ENCODE data around the gene NFYA.

NFYA gene

DNA sequence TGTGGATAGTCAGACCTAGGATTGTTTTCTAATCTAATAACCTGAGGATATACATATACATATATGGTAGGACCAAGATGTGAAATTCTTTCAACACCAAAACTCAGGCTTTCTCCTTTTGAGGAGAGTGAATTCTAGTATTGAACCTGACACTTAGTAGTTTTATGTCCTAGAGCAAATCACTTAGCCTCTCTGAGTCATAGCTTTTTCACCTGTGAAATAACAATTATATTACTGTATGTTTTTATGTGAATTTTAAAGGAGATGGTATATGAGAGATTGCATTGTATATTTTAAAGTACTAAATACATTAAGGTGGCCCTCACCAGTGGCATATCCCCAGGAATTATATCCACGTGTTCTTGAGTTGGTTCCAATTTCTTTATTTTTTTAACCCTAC, 46.7 kb downstream of the NFYA start:
- Mint-ChIP-seq H3K9me3 (no peaks in the 10 kb centered on the region), H3K36me3 (ENCODE audit: low read depth) (peaks cover 9% of the 10 kb centered on the region), H3K4me3 (no peak overlapping the region), H3K27ac (no peak overlapping the region), H3K4me1 (peaks cover 12% of the 10 kb centered on the region), H3K27me3 (ENCODE audit: low read depth, poor library complexity) (peaks cover 3% of the 10 kb centered on the region)
- DNase-seq, result no peak
- no peak for TF ChIP-seq CTCF (IDR thresholded peaks at IDR 0.05)

DNA sequence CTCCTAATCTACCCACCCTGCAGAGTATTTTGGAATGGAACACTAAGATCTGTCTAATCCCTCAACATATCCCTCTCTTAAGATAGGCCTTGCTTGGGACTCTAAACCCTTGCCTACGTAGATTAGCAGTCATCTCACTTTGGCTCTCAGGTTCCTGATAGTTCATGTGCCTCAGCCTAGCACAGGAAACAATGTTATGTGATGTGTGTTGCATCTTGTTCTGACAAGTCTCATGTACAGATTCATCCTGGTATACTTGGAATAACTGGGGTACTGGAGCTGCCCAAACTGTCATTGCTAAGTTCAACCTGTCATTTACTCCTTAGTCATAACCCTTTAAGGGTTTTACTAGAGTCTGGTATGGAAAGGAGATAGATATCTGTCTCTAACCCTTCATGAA, 47.3 kb downstream of the NFYA start:
- H3K4me1 Mint-ChIP-seq, result peaks cover 8% of the 10 kb centered on the region
- DNase-seq, result no peak
- H3K4me3 Mint-ChIP-seq, result no peak overlapping the region
- H3K27me3 Mint-ChIP-seq (ENCODE audit: low read depth, poor library complexity), result peaks cover 3% of the 10 kb centered on the region
- H3K36me3 Mint-ChIP-seq (ENCODE audit: low read depth), result peaks cover 9% of the 10 kb centered on the region
- H3K9me3 Mint-ChIP-seq, result no peaks in the 10 kb centered on the region
- no peak for TF ChIP-seq CTCF (IDR thresholded peaks at IDR 0.05)
- H3K27ac Mint-ChIP-seq, result no peak overlapping the region

DNA sequence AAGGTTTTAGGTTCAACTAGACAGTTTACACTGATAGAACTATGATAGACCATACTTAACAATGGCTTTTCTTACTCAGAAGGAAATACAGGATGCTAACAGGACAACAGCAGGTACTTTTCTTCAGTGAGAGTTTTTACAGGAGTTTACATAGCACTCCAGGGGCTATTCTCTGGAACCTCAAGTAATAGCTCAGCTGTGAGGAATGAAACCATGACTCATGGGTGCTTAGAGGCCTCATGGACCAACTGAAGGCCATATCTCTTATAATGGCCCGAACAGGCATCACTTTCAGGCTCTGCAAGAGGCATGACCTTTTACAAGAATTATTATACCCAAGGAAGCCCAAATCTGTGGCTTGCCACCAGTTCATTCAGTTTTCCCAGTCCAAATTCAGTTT, 49.6 kb downstream of the NFYA start:
- Mint-ChIP-seq H3K4me3 (no peak overlapping the region), H3K27ac (no peak overlapping the region), H3K9me3 (no peaks in the 10 kb centered on the region), H3K4me1 (no peaks in the 10 kb centered on the region), H3K36me3 (ENCODE audit: low read depth) (peaks cover 11% of the 10 kb centered on the region), H3K27me3 (ENCODE audit: low read depth, poor library complexity) (peaks cover 3% of the 10 kb centered on the region)
- DNase-seq, result no peak
- no peak for TF ChIP-seq CTCF (IDR thresholded peaks at IDR 0.05)

DNA sequence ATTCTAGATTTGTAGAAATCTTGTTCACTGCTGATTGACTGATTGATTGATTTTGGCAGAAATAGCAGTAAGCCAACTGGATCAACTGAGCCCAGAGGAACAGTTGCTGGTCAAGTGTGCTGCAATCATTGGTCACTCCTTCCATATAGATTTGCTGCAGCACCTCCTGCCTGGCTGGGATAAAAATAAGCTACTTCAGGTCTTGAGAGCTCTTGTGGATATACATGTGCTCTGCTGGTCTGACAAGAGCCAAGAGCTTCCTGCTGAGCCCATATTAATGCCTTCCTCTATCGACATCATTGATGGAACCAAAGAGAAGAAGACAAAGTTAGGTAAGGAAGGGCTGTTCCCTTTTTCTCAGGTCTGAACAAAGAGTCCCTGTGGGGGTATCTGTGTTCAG, 50.1 kb downstream of the NFYA start:
- Mint-ChIP-seq H3K4me3 (no peak overlapping the region), H3K9me3 (no peaks in the 10 kb centered on the region), H3K36me3 (ENCODE audit: low read depth) (peaks cover 14% of the 10 kb centered on the region), H3K27me3 (ENCODE audit: low read depth, poor library complexity) (peaks cover 3% of the 10 kb centered on the region), H3K4me1 (no peaks in the 10 kb centered on the region), H3K27ac (no peak overlapping the region)
- no peak for TF ChIP-seq CTCF (IDR thresholded peaks at IDR 0.05)
- DNase-seq, result no peak

DNA sequence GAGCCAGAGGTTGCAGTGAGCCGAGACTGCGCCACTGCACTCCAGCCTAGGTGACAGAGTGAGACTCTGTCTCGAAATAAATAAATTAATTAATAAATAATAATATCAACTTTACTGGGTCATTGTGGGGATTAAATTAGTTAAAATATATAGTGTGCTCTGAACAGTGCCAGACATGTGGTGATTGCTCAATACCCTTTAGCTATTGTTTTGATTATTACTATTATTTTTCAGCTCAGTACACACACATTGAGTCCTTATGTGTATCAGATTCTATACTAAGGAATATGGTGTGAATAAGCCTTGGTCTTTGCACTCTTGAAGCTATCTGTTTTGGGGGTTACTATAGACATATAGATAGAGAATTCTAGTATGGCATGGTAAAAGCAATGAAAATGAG, 52.5 kb downstream of the NFYA start:
- Mint-ChIP-seq H3K9me3 (peaks cover 3% of the 10 kb centered on the region), H3K27me3 (ENCODE audit: low read depth, poor library complexity) (no peaks in the 10 kb centered on the region), H3K4me3 (no peak overlapping the region), H3K4me1 (no peaks in the 10 kb centered on the region), H3K36me3 (ENCODE audit: low read depth) (peaks cover 14% of the 10 kb centered on the region), H3K27ac (no peak overlapping the region)
- no peak for DNase-seq
- no peak for TF ChIP-seq CTCF (IDR thresholded peaks at IDR 0.05)

GRCh38 chr6:41132254-41132653, 59.5 kb downstream of the NFYA start:
- no peak for DNase-seq
- H3K36me3 Mint-ChIP-seq (ENCODE audit: low read depth), result peaks cover 4% of the 10 kb centered on the region
- peaks cover 3% of the 10 kb centered on the region for H3K9me3 Mint-ChIP-seq

More at GRCh38 chr6:41132254-41132653, 59.5 kb downstream of the NFYA start:
- Mint-ChIP-seq H3K27ac (no peak overlapping the region), H3K27me3 (ENCODE audit: low read depth, poor library complexity) (no peaks in the 10 kb centered on the region), H3K4me1 (no peaks in the 10 kb centered on the region), H3K4me3 (no peak overlapping the region)
- TF ChIP-seq CTCF (IDR thresholded peaks at IDR 0.05), result no peak
